Lung (tissue), 12 donors: ENCODE results near the gene JMJD1C. TPM values are rescaled to one million over a fixed set of nuclear protein-coding genes. Genes with fewer than 3 reads are reported as not detected.

Source experiments
- ATAC-seq: fragments of 200-7000 bp; cut with Tn5 transposase; one replicate; pipeline ENCODE4 v1.9.1; 2020; ENCODE audit warnings: moderate number of reproducible peaks; ENCODE audit not compliant: insufficient read depth, low FRiP score
- DNase-seq, 3 donors: peaks; one replicate each; pipeline ENCODE4 v3.0.0-alpha.2; 2013 to 2017
- H3K27ac ChIP-seq, 2 donors: one replicate each; pipeline ENCODE4 v1.5.1; 2013; ENCODE audit warnings: mild to moderate bottlenecking in 2 of 2, moderate library complexity in 2 of 2, control low read depth in 1 of 2, inconsistent platforms in 1 of 2, low read depth in 1 of 2, low read length in 1 of 2
- H3K27me3 ChIP-seq, 3 donors: one replicate each; pipeline ENCODE4 v1.5.1; 2013; ENCODE audit warnings: low read length in 2 of 3; ENCODE audit not compliant: control insufficient read depth in 3 of 3, insufficient read depth in 3 of 3
- H3K36me3 ChIP-seq, 4 donors: one replicate each; pipeline ENCODE4 v1.5.1; 2013; ENCODE audit warnings: low read length in 4 of 4, mild to moderate bottlenecking in 1 of 4, moderate library complexity in 1 of 4; ENCODE audit not compliant: control insufficient read depth in 4 of 4, insufficient read depth in 4 of 4
- H3K4me1 ChIP-seq, 5 donors: one replicate each; pipeline ENCODE4 v1.5.1; 2013; ENCODE audit warnings: low read length in 5 of 5, mild to moderate bottlenecking in 2 of 5, moderate library complexity in 1 of 5; ENCODE audit not compliant: control insufficient read depth in 5 of 5, insufficient read depth in 5 of 5
- H3K4me3 ChIP-seq: one replicate; pipeline ENCODE4 v1.5.1; 2013; ENCODE audit warnings: mild to moderate bottlenecking, control low read depth, moderate library complexity
- H3K9ac ChIP-seq, 2 donors: one replicate each; pipeline ENCODE4 v1.5.1; 2013; ENCODE audit warnings: low read length in 2 of 2, control low read depth in 1 of 2; ENCODE audit not compliant: insufficient read depth in 1 of 2
- H3K9me3 ChIP-seq, 4 donors: one replicate each; pipeline ENCODE4 v1.5.1; 2013; ENCODE audit warnings: low read length in 3 of 4, mild to moderate bottlenecking in 1 of 4, moderate library complexity in 1 of 4; ENCODE audit not compliant: control insufficient read depth in 4 of 4, insufficient read depth in 3 of 4
- WGBS, 2 donors: extraction: QIAGEN DNeasy Blood & Tissue Kit; methylation state at CpG; one replicate each; pipeline ENCODE4 v1.1.7; 2013; 5-methylcytosine and 5-hydroxymethylcytosine counted together
- polyA plus RNA-seq, 2 donors: library from polyadenylated mRNA; stranded (reverse); fragments of 200-250 nt; gene quantifications; one replicate each; pipeline ENCODE4 v1.2.1, GENCODE V29; 2013
- total RNA-seq, 2 donors: library from RNA; depleted of rRNA in 1 of 2; stranded (reverse); fragments of >200 nt in 1 of 2; gene quantifications; one replicate each; pipeline ENCODE4 v1.2.1, GENCODE V29; 2014 to 2021
- TF ChIP-seq, protein P1 (sequence below): IDR thresholded peaks from 2 replicates; pipeline ENCODE4 v1.5.1; 2012; ENCODE audit warnings: mild to moderate bottlenecking; ENCODE audit errors: control extremely low read depth, extremely low read depth
- donor health status: control.
- donor health status: control.
- donor health status: Bipolar disorder and iron deficiency.
- donor health status: healthy.
- donor health status: DM: yes; HTN: yes; CAD: no.

JMJD1C gene
- total and polyA plus RNA-seq, 4 donors = 30.5 to 233 (median 71.2) TPM

DNA sequence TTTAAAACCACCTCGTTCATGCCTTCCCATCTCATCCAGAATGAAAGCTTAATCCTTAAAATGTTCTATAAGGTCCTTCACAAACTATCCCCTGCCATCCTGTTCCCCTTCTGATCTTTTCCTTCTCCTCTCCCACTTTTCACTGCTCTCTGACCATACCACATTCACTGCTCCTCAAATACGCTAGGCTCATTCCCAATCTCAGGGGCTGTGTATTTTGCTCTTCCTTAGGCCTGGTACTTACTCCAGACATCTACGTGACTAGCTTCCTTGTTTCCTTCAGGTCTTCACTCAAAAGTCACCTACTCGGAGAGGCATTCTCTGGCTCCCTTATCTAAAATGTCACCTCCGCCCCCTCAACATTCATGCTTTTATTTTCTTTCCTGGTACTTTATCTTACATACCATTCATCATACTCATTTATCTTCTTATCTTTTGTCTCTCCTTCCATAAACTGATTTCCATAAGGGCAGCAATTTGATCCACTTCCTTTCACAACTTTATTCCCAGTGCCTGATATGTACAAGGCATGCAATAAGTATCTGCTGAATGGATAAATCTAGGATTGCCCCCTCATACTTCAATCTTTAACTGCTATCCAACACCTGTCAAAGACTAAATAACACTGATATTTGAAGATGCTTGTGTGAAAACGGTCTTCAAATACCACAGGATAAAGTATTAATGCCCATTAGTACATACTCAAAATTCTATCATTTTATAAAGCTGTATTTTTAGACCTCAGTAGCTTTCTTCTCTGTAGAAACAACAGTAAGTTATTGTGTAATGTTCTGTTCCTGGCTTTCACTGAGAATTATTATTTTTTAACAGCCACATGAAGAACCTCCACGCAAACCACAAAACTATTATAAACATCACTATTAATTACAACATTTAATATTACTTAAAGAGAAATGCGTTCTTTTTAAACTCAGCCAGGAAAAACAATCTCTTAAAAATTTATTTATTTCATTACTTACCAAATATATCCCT lies 27.0 kb downstream of the JMJD1C start:
- Histone ChIP-seq H3K36me3 (no peaks in the 10 kb centered on the region), H3K4me3 (no peak overlapping the region), H3K4me1 (peaks cover 0 to 40% (median 8%) of the 10 kb centered on the region in 5 donors), H3K9me3 (no peaks in the 10 kb centered on the region), H3K27ac (no peak overlapping the region), H3K9ac (no peak overlapping the region), H3K27me3 (no peaks in the 10 kb centered on the region)
- TF ChIP-seq, protein P1, sequence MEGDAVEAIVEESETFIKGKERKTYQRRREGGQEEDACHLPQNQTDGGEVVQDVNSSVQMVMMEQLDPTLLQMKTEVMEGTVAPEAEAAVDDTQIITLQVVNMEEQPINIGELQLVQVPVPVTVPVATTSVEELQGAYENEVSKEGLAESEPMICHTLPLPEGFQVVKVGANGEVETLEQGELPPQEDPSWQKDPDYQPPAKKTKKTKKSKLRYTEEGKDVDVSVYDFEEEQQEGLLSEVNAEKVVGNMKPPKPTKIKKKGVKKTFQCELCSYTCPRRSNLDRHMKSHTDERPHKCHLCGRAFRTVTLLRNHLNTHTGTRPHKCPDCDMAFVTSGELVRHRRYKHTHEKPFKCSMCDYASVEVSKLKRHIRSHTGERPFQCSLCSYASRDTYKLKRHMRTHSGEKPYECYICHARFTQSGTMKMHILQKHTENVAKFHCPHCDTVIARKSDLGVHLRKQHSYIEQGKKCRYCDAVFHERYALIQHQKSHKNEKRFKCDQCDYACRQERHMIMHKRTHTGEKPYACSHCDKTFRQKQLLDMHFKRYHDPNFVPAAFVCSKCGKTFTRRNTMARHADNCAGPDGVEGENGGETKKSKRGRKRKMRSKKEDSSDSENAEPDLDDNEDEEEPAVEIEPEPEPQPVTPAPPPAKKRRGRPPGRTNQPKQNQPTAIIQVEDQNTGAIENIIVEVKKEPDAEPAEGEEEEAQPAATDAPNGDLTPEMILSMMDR = no peak
- peak in 2 of 3 donors; percentile 38 to 63 for DNase-seq
- 66 to 71% methylated on average over 8 of the region's 8 CpGs for WGBS, 2 donors
- ATAC-seq = no peak

DNA sequence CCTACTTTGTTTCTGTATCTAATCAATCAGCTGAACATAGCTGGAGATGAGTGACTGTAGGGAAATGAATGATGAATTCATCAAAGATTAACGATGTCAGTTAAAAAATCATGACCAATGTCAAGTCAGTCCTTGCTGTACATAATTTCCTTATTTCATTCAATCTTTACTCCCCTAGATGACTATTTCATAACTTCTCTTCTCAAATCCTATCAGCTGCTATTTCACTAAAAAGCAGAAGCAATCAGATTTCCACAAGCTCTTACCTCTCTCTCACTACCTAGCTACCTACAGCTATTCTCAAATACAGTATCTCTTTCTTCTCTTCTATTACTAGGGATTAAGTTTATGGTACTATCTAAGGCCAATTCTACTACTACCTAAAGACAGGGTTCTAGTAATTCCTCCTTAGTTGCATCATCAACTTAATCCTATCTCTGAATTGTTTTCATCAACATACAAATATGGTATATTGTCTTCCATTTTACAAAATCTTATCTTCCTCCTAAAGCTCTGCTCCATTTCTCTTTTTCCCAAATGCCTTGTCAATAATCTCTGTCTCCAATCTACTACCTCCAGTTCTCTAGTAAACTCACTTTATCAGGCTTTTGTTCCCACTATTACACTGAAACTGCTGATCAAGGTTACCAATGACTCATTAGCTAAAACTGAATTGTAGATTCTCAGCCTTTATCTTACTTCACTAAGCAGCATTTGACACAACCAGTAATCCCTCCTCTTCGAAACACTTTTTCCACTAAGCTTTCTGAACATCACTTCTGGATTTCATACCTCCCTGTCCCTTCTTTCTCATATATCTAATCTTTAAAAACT lies 28.4 kb downstream of the JMJD1C start:
- WGBS, 2 donors = 64 to 81% methylated on average over 2 of the region's 2 CpGs
- no peaks in the 10 kb centered on the region for H3K36me3 ChIP-seq
- H3K9ac ChIP-seq = no peak overlapping the region
- no peaks in the 10 kb centered on the region for H3K9me3 ChIP-seq
- no peaks in the 10 kb centered on the region for H3K27me3 ChIP-seq
- DNase-seq (no peak), ATAC-seq (no peak)
- H3K4me3 ChIP-seq = no peak overlapping the region
- H3K4me1 ChIP-seq = peaks cover 0 to 40% (median 9%) of the 10 kb centered on the region in 5 donors
- H3K27ac ChIP-seq = no peak overlapping the region
- TF ChIP-seq, protein P1 = no peak

DNA sequence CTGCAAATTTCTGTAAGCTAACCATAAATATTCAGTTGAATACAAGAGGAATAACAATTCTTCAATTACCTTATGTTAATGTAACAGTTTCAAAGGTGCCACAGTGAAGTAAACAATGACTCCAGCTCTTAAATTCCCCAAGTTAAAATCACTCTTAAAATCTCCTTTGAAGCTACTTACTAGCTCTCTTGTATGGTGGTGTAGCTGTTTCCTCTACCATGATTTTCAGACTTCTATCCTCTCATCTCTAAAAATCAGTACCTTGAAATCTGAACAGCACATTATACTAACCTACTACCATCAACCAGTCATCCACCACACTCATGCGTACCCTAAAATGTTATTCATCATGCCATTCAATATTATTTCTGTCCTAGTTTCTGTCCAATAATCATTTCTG lies 29.6 kb downstream of the JMJD1C start:
- 97 to 98% methylated on average over 1 of the region's 1 CpG for WGBS, 2 donors
- no peak overlapping the region for H3K9ac ChIP-seq
- H3K4me3 ChIP-seq = no peak overlapping the region
- TF ChIP-seq, protein P1 = no peak
- H3K27me3 ChIP-seq = no peaks in the 10 kb centered on the region
- ATAC-seq (no peak), DNase-seq (no peak)
- H3K27ac ChIP-seq = no peak overlapping the region
- no peaks in the 10 kb centered on the region for H3K9me3 ChIP-seq
- H3K4me1 ChIP-seq = peaks cover 0 to 34% (median 13%) of the 10 kb centered on the region in 5 donors
- no peaks in the 10 kb centered on the region for H3K36me3 ChIP-seq
